ENCODE measurements around the gene NFX1.
A peak's percentile ranks its signal among the peaks of the same experiment; 100 is the strongest.

Gene NFX1

DNA sequence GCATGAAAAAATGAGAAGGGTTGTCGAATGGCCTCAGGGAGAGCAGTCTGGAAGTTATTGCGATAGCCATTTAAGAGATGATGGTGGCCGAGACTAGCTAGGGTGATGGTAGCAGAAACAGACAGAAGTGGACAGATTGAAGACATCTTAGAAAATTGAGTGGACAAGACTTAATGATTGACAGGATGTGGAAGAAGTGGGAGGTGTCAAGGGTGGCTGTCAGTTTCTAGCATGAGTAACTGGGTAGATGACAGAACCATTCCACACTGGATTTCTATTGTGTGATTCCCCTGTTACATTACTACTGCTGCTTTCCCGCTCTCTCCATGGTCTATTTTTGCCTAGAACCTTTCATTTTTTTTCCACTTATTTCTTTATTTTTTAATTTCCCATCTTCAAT is 12.8 kb upstream of the NFX1 start:
- TF ChIP-seq, protein P1, sequence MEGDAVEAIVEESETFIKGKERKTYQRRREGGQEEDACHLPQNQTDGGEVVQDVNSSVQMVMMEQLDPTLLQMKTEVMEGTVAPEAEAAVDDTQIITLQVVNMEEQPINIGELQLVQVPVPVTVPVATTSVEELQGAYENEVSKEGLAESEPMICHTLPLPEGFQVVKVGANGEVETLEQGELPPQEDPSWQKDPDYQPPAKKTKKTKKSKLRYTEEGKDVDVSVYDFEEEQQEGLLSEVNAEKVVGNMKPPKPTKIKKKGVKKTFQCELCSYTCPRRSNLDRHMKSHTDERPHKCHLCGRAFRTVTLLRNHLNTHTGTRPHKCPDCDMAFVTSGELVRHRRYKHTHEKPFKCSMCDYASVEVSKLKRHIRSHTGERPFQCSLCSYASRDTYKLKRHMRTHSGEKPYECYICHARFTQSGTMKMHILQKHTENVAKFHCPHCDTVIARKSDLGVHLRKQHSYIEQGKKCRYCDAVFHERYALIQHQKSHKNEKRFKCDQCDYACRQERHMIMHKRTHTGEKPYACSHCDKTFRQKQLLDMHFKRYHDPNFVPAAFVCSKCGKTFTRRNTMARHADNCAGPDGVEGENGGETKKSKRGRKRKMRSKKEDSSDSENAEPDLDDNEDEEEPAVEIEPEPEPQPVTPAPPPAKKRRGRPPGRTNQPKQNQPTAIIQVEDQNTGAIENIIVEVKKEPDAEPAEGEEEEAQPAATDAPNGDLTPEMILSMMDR (conservative IDR thresholded peaks at IDR 0.05; ENCODE audit: low read length) = no peak
- no peak overlapping the region for H3K4me3 ChIP-seq (ENCODE audit: low read length)
- no peak for DNase-seq (ENCODE audit: low read depth)

DNA sequence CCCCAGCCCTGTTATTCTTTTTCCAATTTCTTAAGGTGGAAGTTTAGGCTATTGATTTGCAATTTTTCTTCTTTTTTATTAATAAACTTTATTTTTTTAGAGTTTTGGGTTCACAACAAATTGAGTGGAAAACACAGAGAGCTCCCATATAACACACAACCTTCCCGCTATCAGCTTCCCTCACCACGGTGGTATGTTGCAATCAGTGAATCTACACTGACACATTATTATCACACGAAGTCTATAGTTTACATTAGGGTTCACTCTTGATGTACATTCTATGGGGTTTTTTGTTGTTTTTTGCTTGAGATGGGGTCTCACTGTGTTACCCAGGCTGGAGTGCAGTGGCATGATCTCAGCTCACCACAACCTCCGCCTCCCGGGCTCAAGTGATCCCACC is 4.8 kb upstream of the NFX1 start:
- TF ChIP-seq, protein P1 (conservative IDR thresholded peaks at IDR 0.05; ENCODE audit: low read length) = no peak
- no peak for DNase-seq (ENCODE audit: low read depth)
- H3K4me3 ChIP-seq (ENCODE audit: low read length) = no peak overlapping the region

DNA sequence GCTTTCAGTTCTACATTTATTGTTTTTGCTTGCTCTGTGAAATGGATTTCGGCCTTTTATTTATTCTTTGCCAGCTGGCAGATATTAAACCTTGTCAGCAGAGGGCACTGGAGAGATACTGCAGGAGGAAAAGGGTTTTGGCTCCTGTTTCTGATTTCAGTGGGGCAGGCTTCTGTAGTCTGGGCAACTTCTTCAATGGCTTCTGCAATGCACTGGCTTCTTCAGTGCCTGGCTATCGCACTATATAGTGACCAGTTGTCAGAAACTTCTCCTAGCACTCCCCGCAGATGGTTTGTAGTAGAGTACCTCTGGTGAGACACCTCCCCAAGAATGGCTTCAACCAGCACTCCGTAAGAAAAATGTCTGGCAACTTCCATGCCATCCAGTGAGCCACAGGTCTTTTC is 3.2 kb upstream of the NFX1 start:
- H3K4me3 ChIP-seq (ENCODE audit: low read length) = no peak overlapping the region
- peak; percentile 78 for DNase-seq (ENCODE audit: low read depth)
- TF ChIP-seq, protein P1 (conservative IDR thresholded peaks at IDR 0.05; ENCODE audit: low read length) = peak; percentile 90

DNA sequence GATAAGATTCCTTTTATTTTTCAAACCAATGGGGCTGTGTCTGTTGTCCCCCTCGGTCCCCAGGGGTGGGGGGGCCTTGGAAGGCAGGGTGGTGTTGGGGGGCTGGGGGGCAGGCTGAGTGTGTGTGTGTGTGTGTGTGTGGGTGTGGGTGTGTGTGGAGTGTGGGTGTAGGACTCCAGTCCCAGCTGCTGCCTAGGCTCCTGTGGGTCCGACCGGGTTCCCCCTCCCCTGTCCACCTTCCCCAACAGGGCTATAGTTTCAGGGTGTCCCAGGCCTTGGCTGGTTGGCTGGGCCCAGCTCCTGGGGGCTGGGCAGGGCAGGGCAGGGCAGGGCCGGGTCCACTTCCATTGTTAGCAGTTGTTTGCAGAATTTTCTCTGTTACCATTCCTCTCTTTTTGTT is 2.1 kb upstream of the NFX1 start:
- H3K4me3 ChIP-seq (ENCODE audit: low read length) = no peak overlapping the region
- TF ChIP-seq, protein P1 (conservative IDR thresholded peaks at IDR 0.05; ENCODE audit: low read length) = no peak
- DNase-seq (ENCODE audit: low read depth) = no peak

DNA sequence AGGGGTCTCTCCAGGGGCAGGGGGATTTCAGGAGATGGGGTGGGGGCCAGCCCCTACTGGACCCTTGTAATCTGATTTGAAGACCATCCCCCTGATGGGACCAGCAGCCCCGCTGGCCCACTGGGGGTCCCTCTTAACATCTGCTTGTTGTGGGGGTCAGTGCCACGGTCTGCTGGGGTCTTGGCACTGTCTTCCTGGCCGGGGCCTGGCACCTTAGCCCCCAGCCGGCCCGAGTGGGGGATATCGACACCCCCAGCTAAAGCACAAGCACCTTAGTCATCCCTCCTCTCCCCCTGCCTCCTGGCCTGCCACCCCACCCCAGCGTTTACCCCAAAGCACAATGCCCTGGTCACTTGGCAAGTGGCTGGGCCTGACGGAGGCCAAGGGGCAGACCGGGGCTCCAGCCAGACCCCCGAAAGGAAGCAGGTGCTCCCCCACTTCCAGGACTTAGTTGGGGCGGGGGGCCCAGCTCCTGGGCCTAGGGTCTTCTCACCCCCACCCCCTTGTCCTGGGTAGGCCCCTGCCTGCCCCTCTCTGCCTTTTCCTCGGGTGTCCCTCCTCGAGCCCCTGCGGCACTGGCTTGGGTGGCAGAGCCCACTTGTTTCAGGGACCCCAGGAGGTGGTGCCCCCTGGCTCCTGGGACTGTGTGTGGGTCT is 1.4 kb upstream of the NFX1 start:
- no peak overlapping the region for H3K4me3 ChIP-seq (ENCODE audit: low read length)
- DNase-seq (ENCODE audit: low read depth) = no peak
- TF ChIP-seq, protein P1 (conservative IDR thresholded peaks at IDR 0.05; ENCODE audit: low read length) = no peak

DNA sequence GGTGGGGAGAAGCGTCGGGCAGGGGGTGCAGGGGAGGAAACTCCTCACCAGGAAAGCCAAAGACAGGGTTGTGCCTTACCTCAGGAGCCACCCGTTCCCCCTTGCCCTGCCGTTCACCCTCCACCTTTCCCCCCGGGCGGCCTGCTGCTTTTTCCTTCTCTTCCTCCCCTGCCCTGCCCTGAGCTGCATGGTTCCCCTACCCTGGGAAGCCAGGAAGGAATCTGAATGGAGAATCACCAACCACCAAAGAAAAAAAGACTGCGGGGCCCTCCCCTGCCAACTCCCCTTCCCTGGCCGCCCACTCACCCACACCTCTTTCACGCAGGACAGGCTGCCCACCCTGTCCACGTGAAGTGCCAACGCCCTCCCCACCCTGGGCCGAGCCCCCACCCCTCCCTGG is 820 bp upstream of the NFX1 start:
- H3K4me3 ChIP-seq (ENCODE audit: low read length) = peak overlapping the region; percentile 80
- DNase-seq (ENCODE audit: low read depth) = peak; percentile 9
- TF ChIP-seq, protein P1 (conservative IDR thresholded peaks at IDR 0.05; ENCODE audit: low read length) = no peak

DNA sequence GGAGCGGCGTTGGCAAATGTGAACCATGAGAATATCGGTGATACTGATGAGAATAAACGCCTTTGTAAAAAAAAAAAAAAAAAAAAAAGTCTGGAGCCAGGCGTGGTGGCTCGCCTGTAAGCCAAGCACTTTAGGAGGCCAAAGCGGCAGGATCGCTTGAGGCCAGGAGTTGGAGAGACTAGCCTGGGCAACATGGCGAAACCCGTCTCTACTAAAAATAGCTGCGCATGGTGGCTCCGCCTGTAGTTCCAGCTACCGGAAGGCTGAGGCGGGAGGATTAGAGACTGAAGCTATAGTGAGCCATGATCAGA is 425 bp upstream of the NFX1 start:
- no peak for DNase-seq (ENCODE audit: low read depth)
- TF ChIP-seq, protein P1 (conservative IDR thresholded peaks at IDR 0.05; ENCODE audit: low read length) = no peak

More for the DNA sequence above, 425 bp upstream of the NFX1 start:
- H3K4me3 ChIP-seq (ENCODE audit: low read length) = peak overlapping the region; percentile 80

All from AG10803 (cell line).